ENCODE results near the gene CCDC188.

- TF ChIP-seq CTCF (IDR thresholded peaks at IDR 0.05; ENCODE audit: borderline replicate concordance, extremely low read depth, low read length, poor library complexity, severe bottlenecking), result no peak
- TF ChIP-seq EZH2 (IDR thresholded peaks at IDR 0.05; ENCODE audit: borderline replicate concordance, low read depth, low read length, severe bottlenecking), result no peak
Observed at GRCh38 chr22:20170170-20170569, 19.3 kb upstream of the CCDC188 start.
